A549 (cell line): ENCODE data around the gene FAM114A2. TPM values are rescaled to one million over a fixed set of nuclear protein-coding genes. Genes with fewer than 3 reads are reported as not detected.

Experiments
- ATAC-seq, 2 experiments: fragments of 200-7000 bp in 1 of 2; fragments of >200 bp in 1 of 2; cut with Nextera tagmentation in 1 of 2; cut with Tn5 transposase in 1 of 2; 3 replicates each; pipeline versions ENCODE4 v1.8.0 to v1.9.1; 2018 to 2020; ENCODE audit warnings: mild to moderate bottlenecking in 1 of 2, moderate library complexity in 1 of 2
- CTCF ChIA-PET: fragments of 300-600 bp; sonication (Branson Sonifier 250); formaldehyde crosslinking; extraction: SDS; loops from one replicate; lab custom pipeline; 2021; ENCODE audit warnings: antibody characterized with exemption, inconsistent platforms; lab: Yijun Ruan, JAX
- POLR2A ChIA-PET: fragments of 350-600 bp; formaldehyde crosslinking; extraction: SDS; loops from one replicate; lab custom pipeline; 2021; ENCODE audit warnings: antibody characterized with exemption, inconsistent platforms; lab: Yijun Ruan, JAX
- DNase-seq, 2 experiments: peaks; one replicate each; pipeline versions ENCODE4 v3.0.0 to v3.0.0-alpha.2; 2011 to 2016; ENCODE audit warnings: low read depth in 1 of 2, low spot score in 1 of 2
- FAIRE-seq: peaks from 2 replicates; lab custom pipeline; 2011; peaks lifted over from hg19 to GRCh38; lab: Jason Lieb, UNC
- H3K27ac ChIP-seq, 2 experiments: fragments of >200 bp; sonication (Bioruptor Twin); formaldehyde crosslinking; 3 replicates each; pipeline ENCODE4 v1.5.1; 2016 to 2017
- H3K4me1 ChIP-seq: fragments of >200 bp; sonication (Bioruptor Twin); formaldehyde crosslinking; 3 replicates; pipeline ENCODE4 v1.6.1; 2016
- H3K4me2 ChIP-seq: fragments of >200 bp; sonication (Bioruptor Twin); formaldehyde crosslinking; 3 replicates; pipeline ENCODE4 v1.6.1; 2016
- H3K4me3 ChIP-seq: fragments of >200 bp; sonication (Bioruptor Twin); formaldehyde crosslinking; 3 replicates; pipeline ENCODE4 v1.5.1; 2016
- H3K9me3 ChIP-seq: fragments of >200 bp; sonication (Bioruptor Twin); formaldehyde crosslinking; 3 replicates; pipeline ENCODE4 v1.6.1; 2016
- CHD4 ChIP-seq: fragments of 200-600 bp; sonication (generic); IDR thresholded peaks from 2 replicates; pipeline ENCODE4 v1.6.1; 2016; ENCODE audit warnings: antibody characterized with exemption, mild to moderate bottlenecking, borderline replicate concordance
- EHF ChIP-seq: fragments of 250-450 bp; sonication (Bioruptor Pico); IDR thresholded peaks from 2 replicates; pipeline ENCODE4 v1.5.0; 2020; ENCODE audit warnings: mild to moderate bottlenecking
- EP300 ChIP-seq, 2 experiments: fragments of >200 bp; sonication (Bioruptor Twin); formaldehyde crosslinking; IDR thresholded peaks; 2 replicates in 1 of 2; 3 replicates in 1 of 2; pipeline ENCODE4 v1.6.1; 2016 to 2017
- ESRRA ChIP-seq: fragments of 150-350 bp; IDR thresholded peaks from 2 replicates; pipeline ENCODE4 v1.6.1; 2014; ENCODE audit warnings: mild to moderate bottlenecking, low read length, borderline replicate concordance
- FOSL2 ChIP-seq, 2 experiments: fragments of 450-650 bp in 1 of 2; fragments of >200 bp in 1 of 2; sonication (Bioruptor Twin) in 1 of 2; formaldehyde crosslinking; IDR thresholded peaks; 2 replicates each; pipeline versions ENCODE4 v1.5.0 to v1.6.1; 2016 to 2020; ENCODE audit warnings: mild to moderate bottlenecking in 1 of 2, moderate library complexity in 1 of 2
- FOXS1 ChIP-seq: fragments of 250-450 bp; sonication (Bioruptor Pico); IDR thresholded peaks from 2 replicates; pipeline ENCODE4 v1.5.0; 2020; ENCODE audit warnings: mild to moderate bottlenecking, moderate library complexity
- HDAC2 ChIP-seq: fragments of 200-600 bp; sonication (generic); IDR thresholded peaks from 2 replicates; pipeline ENCODE4 v1.6.1; 2016
- HOXB5 ChIP-seq: fragments of 250-450 bp; sonication (Bioruptor Pico); IDR thresholded peaks from 2 replicates; pipeline ENCODE4 v1.5.0; 2020; ENCODE audit warnings: mild to moderate bottlenecking, moderate library complexity
- KDM1A ChIP-seq: fragments of 200-600 bp; sonication (generic); IDR thresholded peaks from 2 replicates; pipeline ENCODE4 v1.6.1; 2016; ENCODE audit warnings: low read depth, mild to moderate bottlenecking
- MAFK ChIP-seq: fragments of 450-650 bp; IDR thresholded peaks from 2 replicates; pipeline ENCODE4 v1.6.1; 2014; ENCODE audit not compliant: partially characterized antibody
- NR3C1 ChIP-seq: fragments of >200 bp; sonication (Bioruptor Twin); formaldehyde crosslinking; IDR thresholded peaks from 3 replicates; pipeline ENCODE4 v1.6.1; 2017
- PHF8 ChIP-seq: fragments of 200-600 bp; sonication (generic); IDR thresholded peaks from 2 replicates; pipeline ENCODE4 v1.6.1; 2016; ENCODE audit warnings: low read depth, mild to moderate bottlenecking, antibody characterized with exemption, moderate library complexity, borderline replicate concordance
- POLR2A ChIP-seq: IDR thresholded peaks from 2 replicates; pipeline ENCODE4 v1.6.1; 2012; ENCODE audit warnings: mild to moderate bottlenecking, low read length
- POLR2AphosphoS2 ChIP-seq: conservative IDR thresholded peaks from 2 replicates; pipeline ENCODE4 v1.6.1; 2012; ENCODE audit warnings: low read length, improper control_type of control experiment, inconsistent platforms
- RARB ChIP-seq: fragments of 250-450 bp; sonication (Bioruptor Pico); IDR thresholded peaks from 2 replicates; pipeline ENCODE4 v1.8.0; 2021; ENCODE audit warnings: mild to moderate bottlenecking, moderate library complexity
- RCOR1 ChIP-seq: fragments of 150-350 bp; IDR thresholded peaks from 2 replicates; pipeline ENCODE4 v1.6.1; 2014; ENCODE audit warnings: antibody characterized with exemption, low read length, low read depth
- TFCP2L1 ChIP-seq: fragments of 250-450 bp; sonication (Bioruptor Pico); IDR thresholded peaks from 2 replicates; pipeline ENCODE4 v1.5.0; 2021; ENCODE audit warnings: mild to moderate bottlenecking
- ZSCAN20 ChIP-seq: fragments of 250-450 bp; sonication (Bioruptor Pico); IDR thresholded peaks from 2 replicates; pipeline ENCODE4 v1.8.0; 2022; ENCODE audit warnings: mild to moderate bottlenecking, moderate library complexity
- WGBS: methylation state at CpG from one replicate; pipeline ENCODE4 v1.1.6; 2017; ENCODE audit errors: missing lambda C conversion rate; 5-methylcytosine and 5-hydroxymethylcytosine counted together
- polyA plus RNA-seq, 4 experiments: library from polyadenylated mRNA; depleted of rRNA in 3 of 4; stranded (reverse); fragments of >200 nt; fragmentation: RNase III in 1 of 4; extraction: RNeasy Plus Mini Kit Qiagen cat#74134 plus additional on column Dnase treatment in 1 of 4; gene quantifications; 2 replicates in 3 of 4; 3 replicates in 1 of 4; pipeline ENCODE4 v1.2.3, GENCODE V29; 2011 to 2017
- TF ChIP-seq, protein P1 (sequence below): fragments of 200-600 bp; sonication (generic); IDR thresholded peaks from 2 replicates; pipeline ENCODE4 v1.6.1; 2016; ENCODE audit warnings: antibody characterized with exemption, mild to moderate bottlenecking, moderate library complexity
- TF ChIP-seq, protein P2 (sequence below): IDR thresholded peaks from 2 replicates; pipeline ENCODE4 v1.6.1; 2012
- TF ChIP-seq, protein P3 (sequence below): IDR thresholded peaks from 2 replicates; pipeline ENCODE4 v1.6.1; 2012
- TF ChIP-seq, protein P4 (sequence below): IDR thresholded peaks from 2 replicates; pipeline ENCODE4 v1.6.1; 2012; ENCODE audit warnings: low read depth, borderline replicate concordance

The FAM114A2 gene
- polyA plus RNA-seq, 2 of the 4 experiments (the other 2 are of a cell fraction), result 14.6 to 21.3 TPM

DNA sequence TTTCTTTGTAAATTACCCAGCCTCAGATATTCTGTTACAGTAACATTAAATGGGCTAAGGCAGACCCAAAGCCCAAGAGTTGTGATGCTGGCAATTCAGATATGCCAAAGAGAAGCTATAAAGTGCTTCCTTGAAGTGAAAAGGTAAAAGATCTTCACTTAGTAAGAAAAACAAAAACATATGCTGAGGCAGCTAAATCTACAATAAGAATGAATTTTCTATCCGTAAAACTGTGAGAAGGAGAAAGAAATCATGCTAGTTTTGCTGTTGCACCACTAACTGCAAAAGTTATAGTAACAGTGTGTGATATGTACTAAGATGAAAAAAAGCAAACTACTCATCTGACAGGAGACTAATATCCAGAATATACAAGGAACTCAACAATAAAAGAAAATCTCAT, 39.9 kb downstream of the FAM114A2 start:
- no peak overlapping the region for H3K4me3 ChIP-seq
- FAIRE-seq, result no peak
- no peak overlapping the region for H3K27ac ChIP-seq
- no peak for ATAC-seq
- TF ChIP-seq FOSL2 (IDR thresholded peaks at IDR 0.05) (no peak), FOSL2 (CRISPR knock-in tag; IDR thresholded peaks at IDR 0.05) (no peak), MAFK (peak; percentile 61)
- H3K4me1 ChIP-seq, result no peaks in the 10 kb centered on the region
- 90% methylated on average over 1 of the region's 1 CpG for WGBS
- CTCF ChIA-PET, result interaction anchor here (0.7 to 1.6 kb wide), 2 partner anchors 24 to 796 kb away, joined by 3 to 5 read pairs; no protein-coding TSS in a partner anchor
- no peaks in the 10 kb centered on the region for H3K9me3 ChIP-seq
- DNase-seq, result no peak
- H3K4me2 ChIP-seq, result no peak overlapping the region
- POLR2A ChIA-PET, result no interaction called here

DNA sequence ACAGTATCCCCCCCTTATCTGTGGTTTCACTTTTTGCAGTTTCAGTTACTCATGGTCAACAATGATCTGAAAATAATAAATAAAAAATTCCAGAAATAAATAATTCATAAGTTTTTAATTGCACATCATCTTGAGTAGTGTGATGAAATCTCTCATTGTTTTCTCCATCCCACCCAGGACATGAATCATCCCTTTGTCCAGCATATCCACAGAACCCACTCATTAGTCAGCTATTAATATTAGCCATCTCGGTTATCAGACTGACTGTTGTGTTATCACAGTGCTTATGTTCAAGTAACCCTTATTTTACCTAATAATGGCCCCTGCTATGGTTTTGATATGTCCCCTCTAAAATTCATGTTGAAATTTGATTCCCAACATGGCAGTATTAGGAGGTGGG, 40.7 kb downstream of the FAM114A2 start:
- Histone ChIP-seq H3K4me1 (no peaks in the 10 kb centered on the region), H3K4me3 (no peak overlapping the region), H3K27ac (no peak overlapping the region), H3K9me3 (no peaks in the 10 kb centered on the region), H3K4me2 (no peak overlapping the region)
- TF ChIP-seq POLR2A (no peak), EHF (CRISPR knock-in tag) (no peak), HDAC2 (no peak), ZSCAN20 (CRISPR knock-in tag) (no peak), PHF8 (no peak), POLR2AphosphoS2 (no peak), ESRRA (no peak), RARB (CRISPR knock-in tag) (no peak), RCOR1 (no peak), NR3C1 (no peak), EP300 (IDR thresholded peaks at IDR 0.05) (no peak)
- TF ChIP-seq, protein P1, sequence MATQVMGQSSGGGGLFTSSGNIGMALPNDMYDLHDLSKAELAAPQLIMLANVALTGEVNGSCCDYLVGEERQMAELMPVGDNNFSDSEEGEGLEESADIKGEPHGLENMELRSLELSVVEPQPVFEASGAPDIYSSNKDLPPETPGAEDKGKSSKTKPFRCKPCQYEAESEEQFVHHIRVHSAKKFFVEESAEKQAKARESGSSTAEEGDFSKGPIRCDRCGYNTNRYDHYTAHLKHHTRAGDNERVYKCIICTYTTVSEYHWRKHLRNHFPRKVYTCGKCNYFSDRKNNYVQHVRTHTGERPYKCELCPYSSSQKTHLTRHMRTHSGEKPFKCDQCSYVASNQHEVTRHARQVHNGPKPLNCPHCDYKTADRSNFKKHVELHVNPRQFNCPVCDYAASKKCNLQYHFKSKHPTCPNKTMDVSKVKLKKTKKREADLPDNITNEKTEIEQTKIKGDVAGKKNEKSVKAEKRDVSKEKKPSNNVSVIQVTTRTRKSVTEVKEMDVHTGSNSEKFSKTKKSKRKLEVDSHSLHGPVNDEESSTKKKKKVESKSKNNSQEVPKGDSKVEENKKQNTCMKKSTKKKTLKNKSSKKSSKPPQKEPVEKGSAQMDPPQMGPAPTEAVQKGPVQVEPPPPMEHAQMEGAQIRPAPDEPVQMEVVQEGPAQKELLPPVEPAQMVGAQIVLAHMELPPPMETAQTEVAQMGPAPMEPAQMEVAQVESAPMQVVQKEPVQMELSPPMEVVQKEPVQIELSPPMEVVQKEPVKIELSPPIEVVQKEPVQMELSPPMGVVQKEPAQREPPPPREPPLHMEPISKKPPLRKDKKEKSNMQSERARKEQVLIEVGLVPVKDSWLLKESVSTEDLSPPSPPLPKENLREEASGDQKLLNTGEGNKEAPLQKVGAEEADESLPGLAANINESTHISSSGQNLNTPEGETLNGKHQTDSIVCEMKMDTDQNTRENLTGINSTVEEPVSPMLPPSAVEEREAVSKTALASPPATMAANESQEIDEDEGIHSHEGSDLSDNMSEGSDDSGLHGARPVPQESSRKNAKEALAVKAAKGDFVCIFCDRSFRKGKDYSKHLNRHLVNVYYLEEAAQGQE, result no peak
- TF ChIP-seq, protein P2, sequence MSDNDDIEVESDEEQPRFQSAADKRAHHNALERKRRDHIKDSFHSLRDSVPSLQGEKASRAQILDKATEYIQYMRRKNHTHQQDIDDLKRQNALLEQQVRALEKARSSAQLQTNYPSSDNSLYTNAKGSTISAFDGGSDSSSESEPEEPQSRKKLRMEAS, result no peak
- TF ChIP-seq, protein P3, sequence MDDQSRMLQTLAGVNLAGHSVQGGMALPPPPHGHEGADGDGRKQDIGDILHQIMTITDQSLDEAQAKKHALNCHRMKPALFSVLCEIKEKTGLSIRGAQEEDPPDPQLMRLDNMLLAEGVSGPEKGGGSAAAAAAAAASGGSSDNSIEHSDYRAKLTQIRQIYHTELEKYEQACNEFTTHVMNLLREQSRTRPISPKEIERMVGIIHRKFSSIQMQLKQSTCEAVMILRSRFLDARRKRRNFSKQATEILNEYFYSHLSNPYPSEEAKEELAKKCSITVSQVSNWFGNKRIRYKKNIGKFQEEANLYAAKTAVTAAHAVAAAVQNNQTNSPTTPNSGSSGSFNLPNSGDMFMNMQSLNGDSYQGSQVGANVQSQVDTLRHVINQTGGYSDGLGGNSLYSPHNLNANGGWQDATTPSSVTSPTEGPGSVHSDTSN, result no peak
- FAIRE-seq (no peak), DNase-seq (no peak), ATAC-seq (no peak)
- WGBS, result 81% methylated on average over 1 of the region's 1 CpG
- ChIA-PET CTCF (interaction anchor here (1.6 kb wide), 1 partner anchor 24 kb away, joined by 5 read pairs; no protein-coding TSS in a partner anchor), POLR2A (no interaction called here)

DNA sequence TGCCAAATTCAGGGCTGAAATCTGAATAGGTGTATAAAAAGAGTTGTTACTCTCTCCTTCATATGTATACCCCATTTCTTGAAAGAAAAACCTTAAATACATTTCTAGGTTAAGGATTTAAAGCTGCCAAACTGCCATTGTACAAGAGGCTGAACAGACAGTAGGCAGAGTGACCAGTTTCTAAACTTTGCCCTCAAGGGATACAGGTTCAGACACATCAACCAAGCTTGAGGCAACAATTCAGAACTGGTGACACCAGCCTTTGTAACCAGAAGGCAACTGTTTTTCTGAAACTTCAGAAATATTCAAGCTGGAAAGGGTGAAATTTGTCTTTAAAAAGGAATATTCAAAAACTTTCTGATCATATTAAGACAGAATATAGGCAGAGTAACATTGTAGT, 47.5 kb downstream of the FAM114A2 start:
- CTCF ChIA-PET, result interaction anchor here (0.8 to 1.8 kb wide), 2 partner anchors 16 to 26 kb away, joined by 4 to 5 read pairs; no protein-coding TSS in a partner anchor

More for the DNA sequence above, 47.5 kb downstream of the FAM114A2 start:
- Histone ChIP-seq H3K4me1 (no peaks in the 10 kb centered on the region), H3K27ac (no peak overlapping the region), H3K9me3 (no peaks in the 10 kb centered on the region), H3K4me3 (no peak overlapping the region), H3K4me2 (no peak overlapping the region)
- ATAC-seq (no peak), FAIRE-seq (no peak), DNase-seq (no peak)
- TF ChIP-seq ESRRA (no peak), EP300 (IDR thresholded peaks at IDR 0.05) (no peak), KDM1A (no peak), CHD4 (no peak), FOXS1 (CRISPR knock-in tag) (no peak), TFCP2L1 (no peak), HOXB5 (CRISPR knock-in tag) (no peak)
- TF ChIP-seq, protein P4, sequence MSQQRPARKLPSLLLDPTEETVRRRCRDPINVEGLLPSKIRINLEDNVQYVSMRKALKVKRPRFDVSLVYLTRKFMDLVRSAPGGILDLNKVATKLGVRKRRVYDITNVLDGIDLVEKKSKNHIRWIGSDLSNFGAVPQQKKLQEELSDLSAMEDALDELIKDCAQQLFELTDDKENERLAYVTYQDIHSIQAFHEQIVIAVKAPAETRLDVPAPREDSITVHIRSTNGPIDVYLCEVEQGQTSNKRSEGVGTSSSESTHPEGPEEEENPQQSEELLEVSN, result no peak
- POLR2A ChIA-PET, result no interaction called here
